CD4-positive, CD25-positive, alpha-beta regulatory T cell (primary cell): ENCODE results near the gene RBM33. TPM values are rescaled to one million over a fixed set of nuclear protein-coding genes. Genes with fewer than 3 reads are reported as not detected.

ENCODE experiments used
- ATAC-seq, 2 donors: fragments of 150-1000 bp; cut with Tn5 transposase; one replicate each; pipeline ENCODE4 v1.10.0; 2021; ENCODE audit warnings: low read depth in 2 of 2, moderate number of reproducible peaks in 2 of 2, moderate library complexity in 1 of 2
- DNase-seq, 3 donors: peaks; one replicate each; pipeline versions ENCODE4 v3.0.0 to v3.0.0-alpha.2; 2012 to 2022; ENCODE audit warnings: mixed read lengths in 1 of 3
- H3K27ac ChIP-seq: one replicate; pipeline ENCODE4 v1.7.0; 2013; ENCODE audit warnings: mild to moderate bottlenecking, low read length; ENCODE audit not compliant: insufficient read depth, poor library complexity, severe bottlenecking
- H3K27me3 ChIP-seq: one replicate; pipeline ENCODE4 v1.7.0; 2013; ENCODE audit warnings: low read length; ENCODE audit not compliant: control insufficient read depth, insufficient read depth
- H3K36me3 ChIP-seq: one replicate; pipeline ENCODE4 v1.7.0; 2013; ENCODE audit warnings: mild to moderate bottlenecking, low read length, moderate library complexity; ENCODE audit not compliant: control insufficient read depth, insufficient read depth
- H3K4me1 ChIP-seq: 2 replicates; pipeline ENCODE4 v1.7.0; 2013; ENCODE audit warnings: mild to moderate bottlenecking, low read length; ENCODE audit not compliant: insufficient read depth, control insufficient read depth, poor library complexity, severe bottlenecking
- H3K4me3 ChIP-seq: one replicate; pipeline ENCODE4 v1.7.0; 2013; ENCODE audit warnings: low read depth, mild to moderate bottlenecking, low read length, moderate library complexity
- H3K9me3 ChIP-seq, 2 experiments: 1 replicate in 1 of 2; 2 replicates in 1 of 2; pipeline ENCODE4 v1.7.0; 2013; ENCODE audit warnings: low read length in 2 of 2, mild to moderate bottlenecking in 1 of 2, moderate library complexity in 1 of 2; ENCODE audit not compliant: control insufficient read depth in 2 of 2
- H3K27ac Mint-ChIP-seq, 3 donors: one replicate each; pipeline ENCODE4 v1.8.0; 2020 to 2022; ENCODE audit warnings: mild to moderate bottlenecking in 3 of 3, mixed read lengths in 3 of 3, moderate library complexity in 2 of 3
- H3K27me3 Mint-ChIP-seq: one replicate; pipeline ENCODE4 v1.8.0; 2022; ENCODE audit warnings: mild to moderate bottlenecking, mixed read lengths
- H3K36me3 Mint-ChIP-seq: one replicate; pipeline ENCODE4 v1.8.0; 2020; ENCODE audit warnings: mixed read lengths
- H3K4me1 Mint-ChIP-seq, 4 donors: one replicate each; pipeline ENCODE4 v1.8.0; 2020 to 2022; ENCODE audit warnings: mixed read lengths in 4 of 4, mild to moderate bottlenecking in 1 of 4
- H3K4me3 Mint-ChIP-seq, 4 donors: one replicate each; pipeline ENCODE4 v1.8.0; 2020 to 2022; ENCODE audit warnings: mild to moderate bottlenecking in 4 of 4, mixed read lengths in 4 of 4, moderate library complexity in 3 of 4
- H3K9me3 Mint-ChIP-seq, 7 donors: one replicate each; pipeline ENCODE4 v1.8.0; 2020 to 2022; ENCODE audit warnings: mixed read lengths in 7 of 7, mild to moderate bottlenecking in 3 of 7, moderate library complexity in 2 of 7
- polyA plus RNA-seq, 4 donors: library from polyadenylated mRNA; unstranded; fragments of 300-500 nt; fragmentation: Illumina TruSeq; gene quantifications; one replicate each; pipeline ENCODE4 v1.2.3, GENCODE V29; 2021
- total RNA-seq: library from RNA; stranded (reverse); gene quantifications from one replicate; pipeline ENCODE4 v1.2.3, GENCODE V29; 2022

The RBM33 gene
- total and polyA plus RNA-seq, 5 donors from 2014 or later, result 33.5 to 196 (median 36.8) TPM

- Mint-ChIP-seq H3K27ac (peak overlapping the region in 1 of 3 donors; percentile 38), H3K4me1 (peaks cover 37 to 51% (median 44%) of the 10 kb centered on the region in 4 donors), H3K4me3 (no peak overlapping the region), H3K27me3 (no peaks in the 10 kb centered on the region), H3K9me3 (no peaks in the 10 kb centered on the region), H3K36me3 (peaks cover 27% of the 10 kb centered on the region)
- Histone ChIP-seq H3K9me3 (no peaks in the 10 kb centered on the region), H3K4me1 (no peaks in the 10 kb centered on the region), H3K4me3 (no peak overlapping the region), H3K36me3 (peaks cover 45% of the 10 kb centered on the region), H3K27ac (no peak overlapping the region), H3K27me3 (no peaks in the 10 kb centered on the region)
- ATAC-seq, result no peak
- DNase-seq, result no peak
These were observed 83.2 kb downstream of the RBM33 start for GRCh38 chr7:155727616-155728015.

DNA sequence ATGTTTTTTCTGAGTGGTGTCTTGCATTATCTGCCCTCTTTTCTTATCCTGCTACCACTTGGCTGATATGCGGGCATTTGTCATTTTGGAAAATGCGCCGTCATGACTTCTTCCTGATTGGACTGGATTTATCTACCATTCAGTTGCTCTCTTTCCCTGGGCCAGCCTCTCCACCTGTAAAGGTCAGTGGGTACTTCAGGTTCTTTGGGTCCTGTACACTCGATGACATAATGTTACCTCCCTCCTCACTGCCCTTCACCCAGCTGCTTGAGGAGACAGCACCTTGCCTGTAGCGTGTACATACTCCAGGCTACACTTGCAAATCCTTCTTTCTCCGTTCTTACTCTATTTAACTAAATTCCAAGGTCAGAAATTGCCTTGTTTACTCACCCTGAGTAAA lies 83.7 kb downstream of the RBM33 start:
- Histone ChIP-seq H3K9me3 (no peaks in the 10 kb centered on the region), H3K27ac (no peak overlapping the region), H3K4me3 (no peak overlapping the region), H3K4me1 (peaks cover 4% of the 10 kb centered on the region), H3K27me3 (no peaks in the 10 kb centered on the region), H3K36me3 (peaks cover 48% of the 10 kb centered on the region)
- H3K36me3 Mint-ChIP-seq, result peaks cover 27% of the 10 kb centered on the region
- H3K9me3 Mint-ChIP-seq, result no peaks in the 10 kb centered on the region
- no peak for DNase-seq
- H3K4me1 Mint-ChIP-seq, result peaks cover 40 to 53% (median 47%) of the 10 kb centered on the region in 4 donors
- ATAC-seq, result no peak
- no peak overlapping the region for H3K4me3 Mint-ChIP-seq
- H3K27ac Mint-ChIP-seq, result peak overlapping the region in 1 of 3 donors; percentile 38
- H3K27me3 Mint-ChIP-seq, result no peaks in the 10 kb centered on the region

GRCh38 chr7:155729847-155730246 lies 85.4 kb downstream of the RBM33 start:
- ATAC-seq (no peak), DNase-seq (no peak)
- Mint-ChIP-seq H3K36me3 (peaks cover 24% of the 10 kb centered on the region), H3K4me3 (no peak overlapping the region), H3K9me3 (no peaks in the 10 kb centered on the region), H3K27me3 (no peaks in the 10 kb centered on the region), H3K4me1 (peaks cover 27 to 60% (median 48%) of the 10 kb centered on the region in 4 donors), H3K27ac (peak overlapping the region in 1 of 3 donors; percentile 65)
- H3K27me3 ChIP-seq, result no peaks in the 10 kb centered on the region
- H3K9me3 ChIP-seq, result no peaks in the 10 kb centered on the region
- H3K4me1 ChIP-seq, result peaks cover 8% of the 10 kb centered on the region
- H3K36me3 ChIP-seq, result peaks cover 48% of the 10 kb centered on the region
- no peak overlapping the region for H3K27ac ChIP-seq
- no peak overlapping the region for H3K4me3 ChIP-seq

DNA sequence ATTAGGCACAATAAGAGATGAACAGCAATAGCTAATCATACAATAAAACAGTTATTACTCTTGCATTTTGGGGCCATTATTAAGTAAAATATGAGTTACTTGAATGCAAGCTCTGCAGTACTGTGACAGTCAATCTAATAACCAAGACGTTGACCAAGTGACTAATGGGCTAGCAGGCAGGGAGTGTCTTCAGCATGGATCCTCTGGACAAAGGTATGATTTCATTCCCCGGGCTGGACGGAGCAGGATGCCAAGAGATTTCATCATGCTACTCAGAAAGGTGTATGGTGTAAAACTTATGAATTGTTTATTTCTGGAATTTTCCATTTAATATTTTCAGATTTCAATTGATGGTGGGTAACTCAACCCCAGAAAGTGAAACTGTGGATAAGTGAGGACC lies 86.9 kb downstream of the RBM33 start:
- Mint-ChIP-seq H3K27me3 (no peaks in the 10 kb centered on the region), H3K9me3 (no peaks in the 10 kb centered on the region), H3K4me3 (no peak overlapping the region), H3K4me1 (peaks cover 30 to 59% (median 48%) of the 10 kb centered on the region in 4 donors), H3K36me3 (peaks cover 24% of the 10 kb centered on the region), H3K27ac (peak overlapping the region in 2 of 3 donors; percentile 83 to 96)
- Histone ChIP-seq H3K27ac (no peak overlapping the region), H3K36me3 (peaks cover 55% of the 10 kb centered on the region), H3K4me1 (peaks cover 8% of the 10 kb centered on the region), H3K27me3 (no peaks in the 10 kb centered on the region), H3K4me3 (no peak overlapping the region), H3K9me3 (no peaks in the 10 kb centered on the region)
- ATAC-seq, result no peak
- no peak for DNase-seq

DNA sequence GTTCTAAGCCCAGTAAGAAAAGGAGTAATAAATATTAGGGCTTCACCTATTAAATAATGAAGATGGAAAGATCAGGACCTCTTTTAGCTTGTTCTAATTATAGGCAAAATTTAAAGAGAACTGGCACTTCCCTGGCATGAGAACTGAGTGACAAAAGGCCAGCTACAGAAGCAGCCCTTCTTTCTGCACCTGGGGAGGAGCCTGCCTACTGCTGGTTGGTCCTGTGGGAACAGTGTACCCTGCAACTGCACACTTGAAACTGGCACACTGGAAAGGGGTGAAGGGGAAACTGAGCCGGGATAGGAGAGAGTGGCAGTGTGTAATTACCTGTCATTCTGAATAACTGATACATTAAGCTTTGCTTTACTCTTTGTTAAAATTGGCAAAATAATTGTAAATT lies 87.4 kb downstream of the RBM33 start:
- H3K4me3 Mint-ChIP-seq, result no peak overlapping the region
- no peak overlapping the region for H3K4me3 ChIP-seq
- no peak for ATAC-seq
- peak overlapping the region; percentile 7 to 96 (median 83) for H3K27ac Mint-ChIP-seq
- no peak for DNase-seq
- peaks cover 59% of the 10 kb centered on the region for H3K36me3 ChIP-seq
- no peaks in the 10 kb centered on the region for H3K27me3 Mint-ChIP-seq
- no peak overlapping the region for H3K27ac ChIP-seq
- H3K9me3 Mint-ChIP-seq, result no peaks in the 10 kb centered on the region
- no peaks in the 10 kb centered on the region for H3K27me3 ChIP-seq
- H3K9me3 ChIP-seq, result no peaks in the 10 kb centered on the region
- H3K4me1 Mint-ChIP-seq, result peaks cover 30 to 59% (median 48%) of the 10 kb centered on the region in 4 donors
- peaks cover 8% of the 10 kb centered on the region for H3K4me1 ChIP-seq
- peaks cover 24% of the 10 kb centered on the region for H3K36me3 Mint-ChIP-seq

- H3K27me3 Mint-ChIP-seq, result no peaks in the 10 kb centered on the region
- ATAC-seq, result no peak
- peaks cover 30 to 59% (median 48%) of the 10 kb centered on the region in 4 donors for H3K4me1 Mint-ChIP-seq
- DNase-seq, result no peak
- H3K9me3 ChIP-seq, result no peaks in the 10 kb centered on the region
- H3K27ac ChIP-seq, result no peak overlapping the region
- no peak overlapping the region for H3K4me3 ChIP-seq
- no peaks in the 10 kb centered on the region for H3K9me3 Mint-ChIP-seq
- H3K36me3 ChIP-seq, result peaks cover 62% of the 10 kb centered on the region
- peaks cover 8% of the 10 kb centered on the region for H3K4me1 ChIP-seq
- peaks cover 27% of the 10 kb centered on the region for H3K36me3 Mint-ChIP-seq
- H3K4me3 Mint-ChIP-seq, result no peak overlapping the region
- no peaks in the 10 kb centered on the region for H3K27me3 ChIP-seq
- H3K27ac Mint-ChIP-seq, result peak overlapping the region; percentile 7 to 83 (median 80)
These were observed 87.8 kb downstream of the RBM33 start for GRCh38 chr7:155732286-155732685.

GRCh38 chr7:155733582-155734444 lies 89.4 kb downstream of the RBM33 start:
- Mint-ChIP-seq H3K36me3 (peaks cover 30% of the 10 kb centered on the region), H3K4me3 (no peak overlapping the region), H3K4me1 (peaks cover 24 to 61% (median 41%) of the 10 kb centered on the region in 4 donors), H3K27me3 (no peaks in the 10 kb centered on the region), H3K27ac (peak overlapping the region; percentile 63 to 86 (median 81)), H3K9me3 (no peaks in the 10 kb centered on the region)
- Histone ChIP-seq H3K27me3 (no peaks in the 10 kb centered on the region), H3K9me3 (no peaks in the 10 kb centered on the region), H3K27ac (no peak overlapping the region), H3K4me3 (no peak overlapping the region), H3K36me3 (peaks cover 62% of the 10 kb centered on the region), H3K4me1 (peaks cover 8% of the 10 kb centered on the region)
- ATAC-seq (peak in 1 of 2 donors; percentile 43), DNase-seq (peak in 1 of 3 donors; percentile 27)

- Mint-ChIP-seq H3K9me3 (no peaks in the 10 kb centered on the region), H3K36me3 (peaks cover 32% of the 10 kb centered on the region), H3K27ac (peak overlapping the region in 2 of 3 donors; percentile 72 to 86), H3K4me3 (no peak overlapping the region), H3K4me1 (peaks cover 24 to 63% (median 43%) of the 10 kb centered on the region in 4 donors), H3K27me3 (no peaks in the 10 kb centered on the region)
- ATAC-seq (no peak), DNase-seq (no peak)
- Histone ChIP-seq H3K36me3 (peaks cover 62% of the 10 kb centered on the region), H3K4me3 (no peak overlapping the region), H3K27ac (no peak overlapping the region), H3K4me1 (peaks cover 8% of the 10 kb centered on the region), H3K27me3 (no peaks in the 10 kb centered on the region), H3K9me3 (no peaks in the 10 kb centered on the region)
These were observed 90.0 kb downstream of the RBM33 start for GRCh38 chr7:155734445-155734809.
